ENCODE data around the gene CADPS2.

The CADPS2 gene

GRCh38 chr7:122442929-122443328, 443.3 kb downstream of the CADPS2 start:
- no peak for DNase-seq (ENCODE audit: low read depth)

GRCh38 chr7:122438492-122438891, 447.8 kb downstream of the CADPS2 start:
- DNase-seq (ENCODE audit: low read depth): no peak

GRCh38 chr7:122438006-122438405, 448.3 kb downstream of the CADPS2 start:
- DNase-seq (ENCODE audit: low read depth): no peak

- DNase-seq (ENCODE audit: low read depth): no peak
These were observed 452.5 kb downstream of the CADPS2 start for GRCh38 chr7:122433765-122434164.

GRCh38 chr7:122430710-122431109, 455.6 kb downstream of the CADPS2 start:
- no peak for DNase-seq (ENCODE audit: low read depth)

GRCh38 chr7:122429926-122430325, 456.3 kb downstream of the CADPS2 start:
- DNase-seq (ENCODE audit: low read depth): no peak

- DNase-seq (ENCODE audit: low read depth): no peak
These were observed 460.5 kb downstream of the CADPS2 start for GRCh38 chr7:122425731-122426130.

GRCh38 chr7:122423591-122423990, 462.7 kb downstream of the CADPS2 start:
- no peak for DNase-seq (ENCODE audit: low read depth)

GRCh38 chr7:122416336-122416735, 469.9 kb downstream of the CADPS2 start:
- no peak for DNase-seq (ENCODE audit: low read depth)

GRCh38 chr7:122415510-122415909, 470.8 kb downstream of the CADPS2 start:
- no peak for DNase-seq (ENCODE audit: low read depth)

- DNase-seq (ENCODE audit: low read depth): no peak
These were observed 472.9 kb downstream of the CADPS2 start for GRCh38 chr7:122413339-122413738.

- no peak for DNase-seq (ENCODE audit: low read depth)
These were observed 473.4 kb downstream of the CADPS2 start for GRCh38 chr7:122412883-122413282.

- DNase-seq (ENCODE audit: low read depth): no peak
These were observed 473.8 kb downstream of the CADPS2 start for GRCh38 chr7:122412441-122412840.

- DNase-seq (ENCODE audit: low read depth): no peak
These were observed 479.1 kb downstream of the CADPS2 start for GRCh38 chr7:122407195-122407594.

- DNase-seq (ENCODE audit: low read depth): no peak
These were observed 483.1 kb downstream of the CADPS2 start for GRCh38 chr7:122403113-122403512.

- no peak for DNase-seq (ENCODE audit: low read depth)
These were observed 484.0 kb downstream of the CADPS2 start for GRCh38 chr7:122402235-122402634.

GRCh38 chr7:122397381-122397780, 488.9 kb downstream of the CADPS2 start:
- no peak for DNase-seq (ENCODE audit: low read depth)

- no peak for DNase-seq (ENCODE audit: low read depth)
These were observed 491.7 kb downstream of the CADPS2 start for GRCh38 chr7:122394512-122394911.

GRCh38 chr7:122384528-122384927, 501.7 kb downstream of the CADPS2 start:
- no peak for DNase-seq (ENCODE audit: low read depth)

- DNase-seq (ENCODE audit: low read depth): no peak
These were observed 502.3 kb downstream of the CADPS2 start for GRCh38 chr7:122383934-122384333.

GRCh38 chr7:122380992-122381391, 505.3 kb downstream of the CADPS2 start:
- no peak for DNase-seq (ENCODE audit: low read depth)

GRCh38 chr7:122379491-122379890, 506.8 kb downstream of the CADPS2 start:
- no peak for DNase-seq (ENCODE audit: low read depth)

- no peak for DNase-seq (ENCODE audit: low read depth)
These were observed 516.5 kb downstream of the CADPS2 start for GRCh38 chr7:122369756-122370155.

- DNase-seq (ENCODE audit: low read depth): no peak
These were observed 521.4 kb downstream of the CADPS2 start for GRCh38 chr7:122364761-122365280.

GRCh38 chr7:122363144-122363543, 523.1 kb downstream of the CADPS2 start:
- DNase-seq (ENCODE audit: low read depth): no peak
